ENCODE measurements around the gene FRAT2. TPM values are rescaled to one million over a fixed set of nuclear protein-coding genes. Genes with fewer than 3 reads are reported as not detected.

Gene FRAT2
- total RNA-seq, 1 experiment from 2014 or later, result 16.7 TPM

DNA sequence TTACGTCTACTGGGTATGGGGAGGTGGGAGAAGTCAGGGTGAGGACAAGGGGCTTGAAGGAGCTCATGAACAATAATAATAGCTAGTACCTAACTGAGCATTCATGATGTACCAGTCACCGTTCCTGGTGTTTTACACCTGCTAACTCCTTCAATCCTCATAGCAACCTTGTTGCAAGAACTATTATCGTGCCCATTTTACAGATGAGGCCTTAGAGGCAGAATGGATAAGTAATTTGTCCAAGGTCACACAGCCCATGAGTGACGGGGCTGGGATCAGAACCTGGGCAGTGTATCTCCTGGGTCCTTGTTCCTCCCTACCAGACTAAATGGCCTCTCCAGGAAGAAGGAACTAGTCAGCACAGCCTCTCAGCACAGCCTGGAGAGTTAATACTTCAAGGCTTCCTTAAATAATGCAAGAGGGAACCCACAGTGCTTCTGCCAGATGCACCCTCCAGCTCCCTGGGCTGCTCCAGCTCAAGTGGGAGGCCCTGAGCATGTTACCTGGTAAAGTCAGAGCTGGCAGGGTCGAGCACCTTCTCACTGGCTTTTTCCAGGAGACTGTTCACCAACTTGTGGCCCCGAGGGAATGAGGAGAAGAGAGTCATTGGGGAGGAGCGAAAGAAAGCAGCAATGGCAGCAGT is 37.8 kb upstream of the FRAT2 start:
- ChIA-PET POLR2A (no interaction called here), CTCF (no interaction called here)
- ATAC-seq (no peak), DNase-seq (ENCODE audit: low read depth, low spot score) (no peak)
- in situ Hi-C loops (cut with HindIII; ENCODE audit: low pct_unique_long_range_greater_than_20kb, low sequenced_read_pairs) (no loop called here), intact Hi-C loops (cut with micrococcal nuclease; ENCODE audit: unreplicated experiment) (no loop called here)
- Histone ChIP-seq H3K4me3 (ENCODE audit: low read depth in 2 of 2, low read length in 2 of 2) (no peak overlapping the region), H3K4me1 (ENCODE audit: control insufficient read depth, insufficient read depth, low read length) (no peaks in the 10 kb centered on the region), H3K36me3 (ENCODE audit: control insufficient read depth, insufficient read depth, low read length) (peaks cover 25% of the 10 kb centered on the region), H3K27ac (ENCODE audit: low read length) (no peak overlapping the region), H3K27me3 (ENCODE audit: control insufficient read depth, insufficient read depth, low read length) (no peaks in the 10 kb centered on the region), H3K9me3 (ENCODE audit: control insufficient read depth, insufficient read depth, low read depth, low read length) (no peaks in the 10 kb centered on the region)
- BruUV-seq (replicated peaks), result no TSS peak
- no peak for TF ChIP-seq SIN3A (IDR thresholded peaks at IDR 0.05; ENCODE audit: borderline replicate concordance, insufficient read depth, low read depth, low read length)
- TF ChIP-seq TCF7L2 (IDR thresholded peaks at IDR 0.05; ENCODE audit: low read depth, low read length), result no peak
- TF ChIP-seq POLR2AphosphoS5 (IDR thresholded peaks at IDR 0.05; ENCODE audit: low read depth, low read length), result no peak
- TF ChIP-seq REST (IDR thresholded peaks at IDR 0.05; ENCODE audit: insufficient read depth in 1 of 2, low read depth in 2 of 2, low read length in 1 of 2), result no peak
- no peak for TF ChIP-seq CTCF (IDR thresholded peaks at IDR 0.05)

GRCh38 chr10:97371696-97372095 is 37.2 kb upstream of the FRAT2 start:
- ChIA-PET CTCF (no interaction called here), POLR2A (no interaction called here)
- Histone ChIP-seq H3K9me3 (ENCODE audit: control insufficient read depth, insufficient read depth, low read depth, low read length) (no peaks in the 10 kb centered on the region), H3K4me1 (ENCODE audit: control insufficient read depth, insufficient read depth, low read length) (no peaks in the 10 kb centered on the region), H3K27ac (ENCODE audit: low read length) (no peak overlapping the region), H3K4me3 (ENCODE audit: low read depth in 2 of 2, low read length in 2 of 2) (no peak overlapping the region), H3K36me3 (ENCODE audit: control insufficient read depth, insufficient read depth, low read length) (peaks cover 25% of the 10 kb centered on the region), H3K27me3 (ENCODE audit: control insufficient read depth, insufficient read depth, low read length) (no peaks in the 10 kb centered on the region)
- ATAC-seq (no peak; the same call in 1 of the 2 replicates), DNase-seq (ENCODE audit: low read depth, low spot score) (no peak)
- BruUV-seq (replicated peaks), result no TSS peak
- no peak for TF ChIP-seq SIN3A (IDR thresholded peaks at IDR 0.05; ENCODE audit: borderline replicate concordance, insufficient read depth, low read depth, low read length)
- TF ChIP-seq POLR2AphosphoS5 (IDR thresholded peaks at IDR 0.05; ENCODE audit: low read depth, low read length), result no peak
- no peak for TF ChIP-seq CTCF (IDR thresholded peaks at IDR 0.05)
- no peak for TF ChIP-seq TCF7L2 (IDR thresholded peaks at IDR 0.05; ENCODE audit: low read depth, low read length)
- no peak for TF ChIP-seq REST (IDR thresholded peaks at IDR 0.05; ENCODE audit: insufficient read depth in 1 of 2, low read depth in 2 of 2, low read length in 1 of 2)
- in situ Hi-C loops (cut with HindIII; ENCODE audit: low pct_unique_long_range_greater_than_20kb, low sequenced_read_pairs) (no loop called here), intact Hi-C loops (cut with micrococcal nuclease; ENCODE audit: unreplicated experiment) (no loop called here)
